ENCODE data around the gene DDX27.
"Not testable (repeated sequence)": the region's sequence is repeated elsewhere in the genome, so short reads cannot be mapped to it uniquely, and the experiment has no call there.

Gene DDX27

DNA sequence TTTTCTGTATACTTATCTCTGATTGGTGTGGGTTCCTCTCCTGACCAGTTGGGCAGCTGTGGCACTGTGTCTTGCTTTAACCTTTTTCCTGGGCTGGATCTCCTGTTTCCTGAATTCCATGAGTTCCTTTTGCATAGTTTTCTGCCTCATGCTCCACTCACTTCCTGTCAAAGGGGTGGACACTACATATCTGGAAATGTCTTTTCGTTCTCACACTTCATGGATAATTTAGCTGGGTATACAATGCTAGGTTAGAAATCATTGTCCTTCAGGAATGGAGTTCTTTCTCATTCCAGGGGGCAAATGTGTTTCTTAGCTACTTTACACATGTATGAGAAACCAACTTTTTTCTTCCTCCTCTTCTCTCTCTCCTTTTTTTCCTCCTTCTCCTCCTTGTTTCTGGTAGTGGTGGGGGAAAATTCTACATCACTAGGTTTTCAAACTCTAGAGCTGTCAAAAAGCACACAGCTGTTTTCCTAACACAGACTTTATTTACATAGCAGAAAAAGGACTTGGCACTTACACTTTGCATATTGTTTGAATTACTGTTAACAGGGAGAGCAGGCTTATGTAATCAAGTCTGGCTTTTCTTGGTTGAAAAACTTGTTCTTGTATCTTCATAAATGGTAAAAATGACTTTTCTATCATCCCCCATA lies 9.0 kb upstream of the DDX27 start:
- DNase-seq, result no peak

- DNase-seq, result no peak
Measured at GRCh38 chr20:49210757-49211110, 8.5 kb upstream of the DDX27 start.

- no peak for DNase-seq
Measured at GRCh38 chr20:49214571-49214970, 4.6 kb upstream of the DDX27 start.

- DNase-seq, result no peak
Measured at GRCh38 chr20:49215232-49215631, 4.0 kb upstream of the DDX27 start.

- DNase-seq, result peak; percentile 89 to 94
Measured at GRCh38 chr20:49216991-49217578, 2.1 kb upstream of the DDX27 start.

DNA sequence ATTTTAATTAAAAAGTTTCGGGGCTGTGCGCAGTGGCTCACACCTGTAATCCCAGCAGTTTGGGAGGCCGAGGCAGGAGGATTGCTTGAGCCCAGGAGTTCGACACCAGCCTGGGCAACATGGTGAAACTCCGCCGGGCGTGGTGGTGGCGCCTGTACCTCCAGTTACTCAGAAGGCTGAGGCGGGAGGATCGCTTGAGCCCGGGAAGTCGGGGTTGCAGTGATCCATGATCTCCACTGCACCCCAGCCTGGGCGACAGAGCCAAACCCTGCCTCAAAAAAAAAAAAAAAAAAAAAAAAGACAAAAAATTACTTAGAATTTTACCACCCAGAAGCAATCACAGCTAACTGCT lies 501 bp upstream of the DDX27 start:
- not testable (repeated sequence) for DNase-seq

- no peak for DNase-seq
Measured at GRCh38 chr20:49219924-49220831, 962 bp downstream of the DDX27 start.

DNA sequence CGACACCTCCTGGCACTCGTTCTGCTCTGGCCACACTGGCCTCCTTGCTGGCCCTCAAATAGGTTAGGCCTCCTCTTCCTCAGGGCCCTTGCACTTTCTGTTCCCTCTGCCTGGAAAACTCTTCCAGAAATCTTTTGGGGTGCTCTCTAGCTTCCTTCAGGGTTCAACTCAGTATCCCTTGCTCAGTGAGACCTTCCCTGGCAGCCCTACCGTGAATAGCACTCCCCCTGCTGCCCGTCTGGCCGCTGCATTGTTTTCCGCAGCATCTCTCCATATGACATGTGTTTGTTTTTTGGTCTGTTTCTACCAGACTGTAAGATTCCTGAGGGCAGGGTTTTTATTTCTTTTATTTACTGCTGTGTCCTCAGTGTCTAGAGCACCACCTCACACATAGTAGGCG lies 6.7 kb downstream of the DDX27 start:
- DNase-seq, result no peak

DNA sequence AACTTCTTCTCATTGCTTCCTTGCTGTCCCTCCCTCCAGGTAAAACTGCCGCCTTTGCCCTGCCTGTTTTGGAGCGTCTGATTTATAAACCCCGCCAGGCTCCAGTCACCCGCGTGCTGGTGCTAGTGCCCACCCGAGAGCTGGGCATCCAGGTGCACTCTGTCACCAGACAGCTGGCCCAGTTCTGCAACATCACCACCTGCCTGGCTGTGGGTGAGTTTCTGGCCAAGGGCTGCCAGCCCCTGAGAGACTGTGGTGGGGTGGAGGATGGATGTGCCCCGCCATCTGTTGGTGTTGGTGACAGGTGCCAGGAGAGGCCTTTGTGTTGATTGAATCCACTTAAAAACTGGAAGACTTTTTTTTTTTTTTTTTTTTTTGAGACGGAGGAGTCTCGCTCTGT lies 9.5 kb downstream of the DDX27 start:
- DNase-seq, result no peak

DNA sequence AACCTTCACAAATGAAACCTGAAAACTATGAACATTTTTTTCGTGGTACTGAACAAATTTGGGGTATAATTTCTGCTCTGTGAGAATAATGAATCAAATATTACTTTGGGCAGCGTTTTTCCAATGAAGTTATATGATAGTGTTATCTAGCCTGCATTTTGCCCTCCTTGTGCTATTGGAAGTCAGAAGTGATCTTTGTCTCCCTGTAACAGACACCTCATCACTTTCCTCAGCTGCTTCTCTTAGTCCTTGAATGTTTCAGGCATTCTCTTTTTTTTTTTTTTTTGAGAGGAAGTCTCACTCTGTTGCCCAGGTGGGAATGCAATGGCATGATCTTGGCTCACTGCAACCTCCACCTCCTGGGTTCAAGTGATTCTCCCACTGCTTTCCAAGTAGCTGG lies 10.2 kb downstream of the DDX27 start:
- no peak for DNase-seq

- DNase-seq, result no peak
Measured at GRCh38 chr20:49230021-49230420, 10.8 kb downstream of the DDX27 start.

GRCh38 chr20:49230561-49231133 lies 11.4 kb downstream of the DDX27 start:
- DNase-seq, result peak; percentile 76 to 86

DNA sequence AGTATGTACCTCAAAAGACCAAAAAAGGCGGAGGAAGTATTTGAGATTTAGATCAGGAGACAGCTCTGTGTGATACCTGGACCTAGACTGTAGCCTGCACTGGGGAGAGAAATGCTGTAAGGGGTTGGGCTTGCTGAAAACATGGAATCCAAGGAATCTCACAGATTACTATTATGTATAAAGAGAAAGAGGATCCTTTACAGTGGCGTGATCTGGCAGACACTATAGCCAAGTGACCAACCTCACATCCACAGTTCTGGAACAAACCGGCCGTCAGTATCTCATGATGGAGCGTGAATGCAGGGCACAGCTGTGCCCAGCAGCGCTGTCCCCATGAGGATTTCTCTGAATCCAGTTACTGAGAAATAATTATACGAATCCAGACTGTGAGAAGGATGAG lies 12.3 kb downstream of the DDX27 start:
- no peak for DNase-seq

GRCh38 chr20:49233226-49233625 lies 14.0 kb downstream of the DDX27 start:
- no peak for DNase-seq

- no peak for DNase-seq
Measured at GRCh38 chr20:49234831-49235230, 15.6 kb downstream of the DDX27 start.

DNA sequence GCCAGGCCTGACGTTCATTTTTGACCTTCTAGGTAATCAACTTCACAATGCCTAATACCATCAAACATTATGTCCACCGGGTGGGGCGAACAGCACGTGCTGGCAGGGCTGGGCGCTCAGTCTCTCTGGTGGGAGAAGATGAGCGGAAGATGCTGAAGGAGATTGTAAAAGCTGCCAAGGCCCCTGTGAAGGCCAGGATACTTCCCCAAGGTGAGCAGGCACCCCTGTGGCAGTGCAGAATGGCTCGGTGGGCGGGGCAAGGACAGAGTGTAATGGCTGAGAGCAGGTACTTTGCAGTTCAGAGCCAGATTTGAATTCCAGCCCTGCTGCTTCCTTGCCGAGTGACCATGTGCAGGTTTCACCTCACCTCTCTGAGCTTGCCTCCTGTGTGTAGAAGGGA lies 17.1 kb downstream of the DDX27 start:
- no peak for DNase-seq

- DNase-seq, result no peak
Measured at GRCh38 chr20:49237531-49237930, 18.3 kb downstream of the DDX27 start.

- peak; percentile 64 to 74 for DNase-seq
Measured at GRCh38 chr20:49245921-49246740, 26.9 kb downstream of the DDX27 start.

GRCh38 chr20:49247169-49247723 lies 28.0 kb downstream of the DDX27 start:
- DNase-seq, result no peak

- DNase-seq, result peak; percentile 85 to 87
Measured at GRCh38 chr20:49247792-49248191, 28.6 kb downstream of the DDX27 start.

GRCh38 chr20:49248301-49248700 lies 29.1 kb downstream of the DDX27 start:
- peak in 1 of 2 experiments; percentile 31 for DNase-seq

GRCh38 chr20:49248879-49249665 lies 29.9 kb downstream of the DDX27 start:
- no peak for DNase-seq
